NCI-H146 treated with DMSO at 0.1 percent for 48 hours (cell line): ENCODE results near the gene NSF.

Experiments
- DNase-seq: peaks from one replicate; lab custom pipeline; 2025; ENCODE audit not compliant: unreplicated experiment; lab: John Stamatoyannopoulos, UW

The NSF gene

DNA sequence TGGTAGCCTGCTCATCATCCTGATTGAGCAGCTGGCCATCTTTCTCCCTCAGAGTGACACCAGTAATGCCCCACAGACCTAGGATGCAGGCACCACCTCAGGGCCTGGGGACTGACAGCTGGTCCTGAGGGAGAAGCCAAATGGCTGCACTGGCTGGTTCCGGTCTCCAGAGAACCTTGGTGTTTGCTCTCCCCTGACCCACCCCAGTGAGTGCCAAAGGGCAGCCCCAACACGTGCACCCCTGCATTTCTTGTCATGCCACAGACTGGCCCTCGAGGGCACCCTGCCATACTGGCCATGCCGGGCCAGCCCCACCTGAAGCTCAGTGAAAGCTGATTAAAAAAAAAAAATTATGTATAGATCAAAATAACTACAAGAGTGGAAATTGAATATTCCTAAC is 127.5 kb downstream of the NSF start:
- no peak for DNase-seq

DNA sequence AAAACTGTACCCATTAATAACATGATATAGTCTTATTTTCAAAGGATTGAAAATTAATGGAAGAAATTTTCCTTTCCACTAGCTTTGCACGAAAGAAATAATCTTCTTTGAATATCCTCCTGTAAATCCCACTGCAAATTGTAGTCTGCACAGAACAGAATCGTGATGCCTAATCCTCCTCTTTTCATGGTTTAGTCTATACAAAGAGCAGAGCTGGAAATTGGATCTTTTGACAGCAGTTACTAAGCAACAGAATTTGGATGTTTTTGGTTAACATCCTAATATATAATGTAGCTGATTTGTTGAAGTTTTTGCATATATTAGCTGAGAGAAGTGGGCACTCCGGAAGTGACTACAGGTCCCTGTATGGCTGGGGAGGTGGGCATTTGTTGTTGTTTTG is 129.4 kb downstream of the NSF start:
- no peak for DNase-seq

- DNase-seq: no peak
Observed at GRCh38 chr17:46720408-46720807, 129.9 kb downstream of the NSF start.

DNA sequence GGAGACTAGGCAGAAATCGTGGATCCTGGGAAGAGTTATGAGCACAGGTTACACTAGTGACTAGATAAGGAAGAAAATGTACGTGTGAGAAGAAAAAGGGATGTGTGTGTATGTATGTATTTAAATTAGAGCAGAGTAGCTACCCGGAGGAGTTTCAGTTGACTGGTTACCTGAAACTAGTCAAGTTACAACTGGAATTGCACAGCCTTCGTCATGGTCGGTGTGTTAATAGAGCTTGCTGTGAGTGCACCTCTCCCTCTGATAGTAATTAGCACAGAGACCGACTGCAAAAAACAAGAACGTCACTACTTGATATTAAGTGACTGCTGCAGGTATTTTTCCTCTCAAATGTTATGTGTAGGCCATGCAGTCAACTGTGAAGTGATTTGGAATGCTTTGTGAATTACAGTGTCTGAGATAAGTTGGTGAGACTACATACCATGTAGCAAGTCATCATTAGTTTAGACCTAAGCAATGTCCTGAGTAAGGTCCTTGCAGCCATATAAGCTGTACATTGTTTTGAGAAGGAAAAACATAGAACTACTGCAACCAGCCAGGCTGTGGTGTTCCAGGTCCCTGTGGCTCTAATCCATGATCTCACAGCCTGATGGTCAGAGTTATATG is 132.3 kb downstream of the NSF start:
- DNase-seq: no peak

- DNase-seq: no peak
Observed at GRCh38 chr17:46726206-46726605, 135.7 kb downstream of the NSF start.

GRCh38 chr17:46727572-46728348 is 137.3 kb downstream of the NSF start:
- no peak for DNase-seq

DNA sequence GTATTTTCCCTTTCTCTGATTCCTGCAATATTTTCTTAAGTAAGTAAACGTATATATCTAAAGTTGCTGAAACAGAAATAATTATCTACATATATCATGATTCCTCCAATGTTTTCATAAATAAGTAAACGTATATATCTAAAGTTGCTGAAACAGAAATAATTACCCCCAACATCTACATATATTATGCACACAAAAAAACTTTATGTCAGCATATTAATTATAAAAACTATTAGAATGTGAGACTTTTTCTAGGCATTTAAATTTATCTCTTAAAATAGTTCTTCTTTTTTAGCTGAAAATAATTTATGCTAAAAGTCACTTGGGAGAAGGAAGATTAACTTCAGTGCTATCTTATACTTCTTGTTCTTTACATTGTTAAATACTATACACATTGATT is 139.6 kb downstream of the NSF start:
- no peak for DNase-seq

GRCh38 chr17:46730679-46731078 is 140.2 kb downstream of the NSF start:
- no peak for DNase-seq

GRCh38 chr17:46732160-46732559 is 141.7 kb downstream of the NSF start:
- no peak for DNase-seq

GRCh38 chr17:46732754-46733398 is 142.4 kb downstream of the NSF start:
- no peak for DNase-seq

- DNase-seq: no peak
Observed at GRCh38 chr17:46733837-46734475, 143.5 kb downstream of the NSF start.

GRCh38 chr17:46736100-46736499 is 145.6 kb downstream of the NSF start:
- no peak for DNase-seq

DNA sequence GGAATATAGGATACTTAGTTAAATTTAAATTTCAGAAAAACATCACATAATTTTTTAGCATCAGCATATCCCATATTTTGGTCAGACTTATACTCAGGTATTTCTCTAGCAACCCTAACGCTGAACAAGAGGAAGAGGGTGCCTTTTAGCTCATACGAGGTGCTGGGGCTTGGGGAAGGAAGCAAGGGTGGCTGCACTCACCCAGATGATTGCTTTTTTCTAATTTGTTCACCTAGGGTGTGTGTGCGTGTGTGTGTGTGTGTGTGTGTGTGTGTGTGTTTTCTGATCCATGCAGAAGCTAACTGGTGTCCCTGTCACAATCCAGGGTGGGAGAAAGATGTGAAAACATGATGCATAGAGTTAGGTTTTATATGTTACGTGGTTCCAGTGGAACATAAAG is 146.9 kb downstream of the NSF start:
- no peak for DNase-seq

DNA sequence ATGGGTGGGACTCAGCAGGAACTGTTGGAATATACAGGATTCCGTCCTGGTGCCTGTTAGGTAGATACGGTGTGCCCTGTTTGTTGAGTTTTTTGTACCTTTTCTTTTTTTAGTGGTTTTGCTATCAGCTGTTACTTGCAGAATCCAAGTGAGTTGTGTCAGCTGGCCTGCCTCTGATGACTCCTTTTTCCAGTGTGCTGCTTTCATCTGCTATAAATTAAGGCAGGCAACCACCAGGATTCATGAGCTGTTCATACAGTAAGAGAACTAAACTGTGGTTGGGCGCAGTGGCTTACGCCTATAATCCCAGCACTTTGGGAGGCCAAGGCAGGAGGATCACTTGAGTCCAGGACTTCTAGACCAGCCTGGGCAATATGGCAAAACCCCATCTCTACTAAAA is 148.1 kb downstream of the NSF start:
- no peak for DNase-seq

DNA sequence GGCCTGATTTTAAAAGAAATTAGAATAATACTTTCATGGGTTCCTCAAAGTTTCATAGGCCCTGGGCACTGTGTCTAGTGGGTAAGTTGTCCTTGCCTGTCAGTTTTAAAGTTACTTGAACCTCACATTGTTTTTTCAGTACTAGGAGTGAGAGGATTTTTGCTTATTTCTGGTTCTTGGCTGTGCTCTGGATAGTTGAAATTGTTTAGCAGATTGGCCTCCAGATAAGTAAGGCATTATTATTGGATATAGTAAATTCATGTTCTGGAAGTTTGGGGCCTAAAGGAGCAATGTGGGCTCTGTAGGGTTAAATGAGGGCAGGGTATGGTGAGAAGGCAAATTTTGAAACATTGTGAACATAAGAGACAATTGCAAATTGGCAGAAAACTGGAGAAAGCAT is 149.5 kb downstream of the NSF start:
- DNase-seq: no peak

DNA sequence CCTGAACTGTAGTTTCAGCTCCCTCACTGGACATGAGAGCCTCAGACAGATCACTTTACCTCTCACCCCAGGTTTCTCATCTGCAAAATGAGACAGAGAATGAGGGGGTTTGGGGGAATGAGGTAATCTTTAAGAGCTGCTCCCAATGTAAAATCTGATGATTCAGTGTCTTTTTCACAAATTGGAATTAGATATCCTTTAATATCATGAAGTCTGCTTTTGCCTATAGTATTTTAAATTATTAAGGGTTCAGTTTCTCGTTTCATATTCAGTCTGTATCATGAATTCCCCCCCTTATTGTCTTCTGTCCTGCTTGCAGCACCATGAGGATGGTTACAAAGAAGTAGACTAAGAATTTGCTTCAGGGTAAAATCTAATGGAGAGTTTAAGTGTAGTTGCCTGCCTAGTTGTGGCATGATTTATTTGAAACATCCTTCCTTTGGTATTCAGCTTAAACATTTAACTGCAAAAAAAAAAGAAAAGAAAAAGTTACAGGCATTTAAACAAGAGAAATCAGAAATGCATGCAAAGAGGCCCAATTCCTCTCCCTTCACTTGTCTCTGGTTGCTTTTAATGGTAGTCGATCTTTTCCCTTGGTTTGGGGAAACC is 150.8 kb downstream of the NSF start:
- DNase-seq: no peak

- no peak for DNase-seq
Observed at GRCh38 chr17:46742565-46743270, 152.2 kb downstream of the NSF start.

GRCh38 chr17:46744441-46744840 is 154.0 kb downstream of the NSF start:
- DNase-seq: no peak

DNA sequence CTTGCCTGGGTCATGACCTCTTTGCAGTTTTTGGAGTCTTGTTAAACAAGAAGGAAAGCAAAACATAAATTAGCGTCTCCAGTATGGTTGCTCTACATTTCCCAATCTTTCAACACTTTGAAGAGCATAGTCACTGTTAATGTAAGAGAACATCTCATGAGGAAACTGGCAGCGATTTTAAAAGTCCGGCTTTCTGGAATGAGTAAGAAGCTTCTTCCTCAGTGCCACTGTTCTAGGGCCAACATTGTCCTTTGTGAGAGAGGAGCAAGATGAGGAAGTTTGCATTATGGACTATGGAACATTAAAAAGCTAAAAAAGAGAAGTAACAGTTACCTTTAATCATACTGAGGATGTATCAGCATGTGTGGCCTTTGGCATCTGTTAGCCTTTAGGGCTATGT is 154.9 kb downstream of the NSF start:
- no peak for DNase-seq

DNA sequence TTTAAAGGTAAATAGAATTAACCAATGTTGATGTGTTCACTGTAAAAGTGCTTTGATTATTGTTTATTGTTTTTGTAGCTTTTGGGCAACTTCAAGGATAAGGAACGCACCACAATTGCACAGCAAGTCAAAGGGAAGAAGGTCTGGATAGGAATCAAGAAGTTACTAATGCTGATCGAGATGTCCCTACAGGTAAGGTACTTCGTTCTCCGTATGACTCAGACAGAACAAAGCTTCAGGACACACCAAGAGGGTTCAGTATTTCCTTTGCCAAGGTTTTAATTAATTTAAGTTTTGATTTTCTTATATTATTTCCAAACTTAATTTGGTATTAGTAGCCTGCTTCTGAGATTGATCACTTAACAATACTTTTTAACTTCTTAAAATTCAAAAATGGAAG is 161.0 kb downstream of the NSF start:
- DNase-seq: no peak

DNA sequence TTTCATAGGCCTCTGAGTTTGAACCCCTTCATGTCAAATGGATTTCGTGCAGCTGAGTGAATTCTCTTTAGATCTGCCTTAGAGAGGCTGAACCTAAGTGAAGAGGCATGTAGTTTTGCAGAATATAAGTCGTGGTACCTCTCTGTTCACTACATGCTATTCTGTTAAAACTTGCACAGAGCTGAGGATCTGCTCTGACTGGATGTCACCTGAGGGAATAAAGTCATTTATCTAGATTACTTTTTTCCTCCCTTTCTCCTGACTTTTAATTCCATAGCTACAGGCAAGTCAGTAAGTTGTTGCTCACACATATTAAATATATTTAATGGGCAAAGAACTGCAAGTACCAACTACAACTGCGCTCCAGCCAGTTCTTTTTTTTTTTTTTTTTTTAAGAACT is 163.3 kb downstream of the NSF start:
- no peak for DNase-seq
